ENCODE data around the gene HNF1B. TPM values are rescaled to one million over a fixed set of nuclear protein-coding genes. Genes with fewer than 3 reads are reported as not detected.

HNF1B gene
- total RNA-seq, 3 donors from 2014 or later (not counting 1 experiment from before 2014, with no cell fraction given): not detected

GRCh38 chr17:37725021-37725595 is 19.8 kb downstream of the HNF1B start:
- no peaks in the 10 kb centered on the region for H3K4me1 ChIP-seq (ENCODE audit: control insufficient read depth, insufficient read depth, low read length)
- Mint-ChIP-seq H3K27me3 (ENCODE audit: low read depth in 2 of 2) (peaks cover 9 to 14% of the 10 kb centered on the region in 2 donors), H3K4me1 (no peaks in the 10 kb centered on the region), H3K36me3 (no peaks in the 10 kb centered on the region), H3K27ac (no peak overlapping the region), H3K9me3 (no peaks in the 10 kb centered on the region), H3K4me3 (no peak overlapping the region)
- DNase-seq: no peak
- ATAC-seq: no peak
- H3K27me3 ChIP-seq (ENCODE audit: control insufficient read depth, insufficient read depth, low read length): no peaks in the 10 kb centered on the region
- H3K9me3 ChIP-seq (ENCODE audit: control insufficient read depth, insufficient read depth, low read length): no peaks in the 10 kb centered on the region
- no peak overlapping the region for H3K27ac ChIP-seq (ENCODE audit: low read length)
- no peak for TF ChIP-seq CTCF (IDR thresholded peaks at IDR 0.05)
- no peaks in the 10 kb centered on the region for H3K36me3 ChIP-seq (ENCODE audit: control insufficient read depth, insufficient read depth, low read length)
- H3K4me3 ChIP-seq (ENCODE audit: low read length): no peak overlapping the region
- 87% methylated on average over 5 of the region's 5 CpGs for WGBS (ENCODE audit: insufficient coverage)
- intact Hi-C loops (cut with micrococcal nuclease): no loop called here

- H3K27me3 Mint-ChIP-seq (ENCODE audit: low read depth in 2 of 2): peaks cover 11 to 22% of the 10 kb centered on the region in 2 donors
- H3K4me3 Mint-ChIP-seq: no peak overlapping the region
- H3K4me1 Mint-ChIP-seq: no peaks in the 10 kb centered on the region
- 73% methylated on average over 2 of the region's 4 CpGs for WGBS (ENCODE audit: insufficient coverage)
- no peaks in the 10 kb centered on the region for H3K9me3 Mint-ChIP-seq
- no peak for TF ChIP-seq CTCF (IDR thresholded peaks at IDR 0.05)
- H3K27me3 ChIP-seq (ENCODE audit: control insufficient read depth, insufficient read depth, low read length): no peaks in the 10 kb centered on the region
- no peaks in the 10 kb centered on the region for H3K36me3 ChIP-seq (ENCODE audit: control insufficient read depth, insufficient read depth, low read length)
- no peak for DNase-seq
- no peak for ATAC-seq
- no peak overlapping the region for H3K27ac Mint-ChIP-seq
- H3K27ac ChIP-seq (ENCODE audit: low read length): no peak overlapping the region
- no peaks in the 10 kb centered on the region for H3K36me3 Mint-ChIP-seq
- no peak overlapping the region for H3K4me3 ChIP-seq (ENCODE audit: low read length)
- no peaks in the 10 kb centered on the region for H3K9me3 ChIP-seq (ENCODE audit: control insufficient read depth, insufficient read depth, low read length)
- no peaks in the 10 kb centered on the region for H3K4me1 ChIP-seq (ENCODE audit: control insufficient read depth, insufficient read depth, low read length)
- intact Hi-C loops (cut with micrococcal nuclease): no loop called here
These were observed 23.9 kb downstream of the HNF1B start for GRCh38 chr17:37720989-37721388.

- intact Hi-C loops (cut with micrococcal nuclease): no loop called here
- no peaks in the 10 kb centered on the region for H3K9me3 ChIP-seq (ENCODE audit: control insufficient read depth, insufficient read depth, low read length)
- no peak overlapping the region for H3K4me3 Mint-ChIP-seq
- TF ChIP-seq CTCF (IDR thresholded peaks at IDR 0.05): no peak
- no peak overlapping the region for H3K27ac Mint-ChIP-seq
- no peaks in the 10 kb centered on the region for H3K4me1 ChIP-seq (ENCODE audit: control insufficient read depth, insufficient read depth, low read length)
- ATAC-seq: no peak
- no peaks in the 10 kb centered on the region for H3K27me3 ChIP-seq (ENCODE audit: control insufficient read depth, insufficient read depth, low read length)
- DNase-seq: no peak
- 92% methylated on average over 4 of the region's 4 CpGs for WGBS (ENCODE audit: insufficient coverage)
- H3K9me3 Mint-ChIP-seq: no peaks in the 10 kb centered on the region
- no peaks in the 10 kb centered on the region for H3K4me1 Mint-ChIP-seq
- H3K36me3 Mint-ChIP-seq: no peaks in the 10 kb centered on the region
- H3K4me3 ChIP-seq (ENCODE audit: low read length): no peak overlapping the region
- no peaks in the 10 kb centered on the region for H3K36me3 ChIP-seq (ENCODE audit: control insufficient read depth, insufficient read depth, low read length)
- H3K27me3 Mint-ChIP-seq (ENCODE audit: low read depth in 2 of 2): peaks cover 10 to 22% of the 10 kb centered on the region in 2 donors
- no peak overlapping the region for H3K27ac ChIP-seq (ENCODE audit: low read length)
These were observed 25.0 kb downstream of the HNF1B start for GRCh38 chr17:37719866-37720265.

Data from natural killer cell (primary cell).